Hepatocyte (in vitro differentiated cells): ENCODE measurements around the gene CHRDL1.

Experiments
- EZH2 ChIP-seq: fragments of 200-600 bp; sonication (generic); IDR thresholded peaks from 2 replicates; pipeline ENCODE4 v1.6.1; 2016; ENCODE audit warnings: antibody characterized with exemption, mild to moderate bottlenecking, borderline replicate concordance
- EZH2phosphoT487 ChIP-seq: fragments of 200-600 bp; sonication (generic); IDR thresholded peaks from one replicate; pipeline ENCODE4 v1.6.1; 2018; ENCODE audit warnings: antibody characterized with exemption, mild to moderate bottlenecking, low read depth, moderate library complexity; ENCODE audit not compliant: unreplicated experiment, severe bottlenecking
- TF ChIP-seq, protein P1 (sequence below): fragments of 200-600 bp; sonication (generic); IDR thresholded peaks from 2 replicates; pipeline ENCODE4 v1.5.1; 2016; ENCODE audit warnings: antibody characterized with exemption, mild to moderate bottlenecking; ENCODE audit not compliant: poor library complexity

- TF ChIP-seq, protein P1, sequence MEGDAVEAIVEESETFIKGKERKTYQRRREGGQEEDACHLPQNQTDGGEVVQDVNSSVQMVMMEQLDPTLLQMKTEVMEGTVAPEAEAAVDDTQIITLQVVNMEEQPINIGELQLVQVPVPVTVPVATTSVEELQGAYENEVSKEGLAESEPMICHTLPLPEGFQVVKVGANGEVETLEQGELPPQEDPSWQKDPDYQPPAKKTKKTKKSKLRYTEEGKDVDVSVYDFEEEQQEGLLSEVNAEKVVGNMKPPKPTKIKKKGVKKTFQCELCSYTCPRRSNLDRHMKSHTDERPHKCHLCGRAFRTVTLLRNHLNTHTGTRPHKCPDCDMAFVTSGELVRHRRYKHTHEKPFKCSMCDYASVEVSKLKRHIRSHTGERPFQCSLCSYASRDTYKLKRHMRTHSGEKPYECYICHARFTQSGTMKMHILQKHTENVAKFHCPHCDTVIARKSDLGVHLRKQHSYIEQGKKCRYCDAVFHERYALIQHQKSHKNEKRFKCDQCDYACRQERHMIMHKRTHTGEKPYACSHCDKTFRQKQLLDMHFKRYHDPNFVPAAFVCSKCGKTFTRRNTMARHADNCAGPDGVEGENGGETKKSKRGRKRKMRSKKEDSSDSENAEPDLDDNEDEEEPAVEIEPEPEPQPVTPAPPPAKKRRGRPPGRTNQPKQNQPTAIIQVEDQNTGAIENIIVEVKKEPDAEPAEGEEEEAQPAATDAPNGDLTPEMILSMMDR: no peak
- TF ChIP-seq EZH2 (no peak), EZH2phosphoT487 (no peak)
These were observed 54.3 kb downstream of the CHRDL1 start for GRCh38 chrX:110741213-110741796.
